SW480 (cell line): ENCODE results near the gene WT1.

Experiments used
- DNase-seq: peaks from one replicate; pipeline ENCODE4 v3.0.0-alpha.2; 2016; ENCODE audit warnings: low spot score

The WT1 gene

DNA sequence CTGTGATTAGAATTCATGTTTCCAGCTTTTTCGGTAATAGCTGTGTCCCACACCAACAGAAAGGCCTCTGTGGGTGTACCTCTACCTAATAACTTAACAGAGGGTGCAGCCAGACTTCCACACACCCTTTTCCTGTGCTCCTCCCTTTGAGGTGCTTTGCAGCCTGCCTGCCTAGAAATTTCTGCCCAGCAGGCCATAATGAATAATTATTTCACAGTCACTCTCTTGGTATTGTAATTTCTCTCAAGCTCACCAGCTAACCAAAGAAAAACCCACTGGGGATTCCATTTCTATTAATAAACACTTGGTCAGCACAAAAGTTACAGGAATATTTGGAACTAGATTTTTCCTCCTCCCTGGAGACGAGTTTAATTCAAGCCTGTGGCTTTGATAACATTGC is 13.3 kb downstream of the WT1 start:
- DNase-seq, result no peak

DNA sequence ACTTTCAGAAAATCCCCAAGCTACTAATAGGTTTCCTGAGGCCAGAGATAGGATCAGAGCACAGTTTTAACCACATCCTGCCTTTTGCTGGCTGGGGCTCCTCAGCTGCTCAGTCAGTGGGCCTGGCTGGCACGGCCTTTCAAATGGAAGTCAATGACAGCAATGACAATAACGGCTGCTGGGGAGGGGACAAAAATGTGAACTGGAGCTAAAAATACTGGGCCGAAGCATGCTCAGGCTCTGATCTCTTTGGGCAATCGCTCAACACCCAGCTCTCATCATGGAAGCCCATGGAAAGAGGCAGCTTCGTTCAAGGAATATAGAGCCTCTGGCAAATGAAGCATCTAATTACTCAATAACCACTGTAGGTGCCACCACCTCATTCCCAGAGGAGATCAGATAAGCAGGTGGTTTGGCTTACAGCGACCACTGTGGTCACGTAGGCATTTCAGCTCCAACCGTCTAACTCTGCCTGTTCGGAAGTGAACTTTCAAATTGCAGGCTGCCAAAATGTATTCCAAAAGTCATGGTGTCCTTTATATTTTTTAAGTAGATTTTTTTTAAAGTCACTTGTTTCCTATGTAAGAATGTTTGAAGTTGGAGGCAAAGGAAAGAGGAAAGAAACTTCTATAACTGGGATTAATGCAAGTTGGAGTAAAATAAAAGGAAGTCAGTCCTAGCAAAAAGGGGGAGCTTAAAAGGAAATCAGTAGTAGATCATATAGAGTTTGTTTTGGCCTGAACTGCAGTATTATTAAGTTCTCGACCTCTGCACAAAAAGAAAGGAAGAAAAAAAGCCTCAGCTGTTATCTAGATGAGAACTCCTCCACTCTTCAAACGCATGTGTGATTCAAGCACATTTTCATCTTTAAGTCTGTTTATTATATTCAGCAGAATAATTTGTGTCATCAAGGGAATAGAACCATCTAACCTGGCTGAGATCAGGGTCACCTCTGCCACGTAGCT is 14.1 kb downstream of the WT1 start:
- peak; percentile 88 for DNase-seq

DNA sequence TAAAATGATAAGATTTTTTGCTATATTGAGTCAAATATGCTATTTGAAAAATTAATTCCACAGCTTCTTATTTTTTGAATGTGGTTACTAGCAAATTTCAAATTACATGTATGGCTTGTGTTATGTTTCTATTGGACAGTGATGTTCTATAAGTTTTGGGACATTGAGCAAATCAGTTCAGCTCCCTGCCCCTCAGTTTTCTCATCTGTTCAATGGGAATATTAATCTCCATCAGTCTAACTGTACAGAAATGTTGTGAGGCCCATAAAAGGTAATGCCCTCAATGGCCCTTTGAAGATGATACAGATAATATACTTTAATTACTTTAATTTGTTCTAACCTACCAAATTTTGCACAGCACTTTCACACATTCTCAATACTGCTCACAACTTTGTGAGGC is 15.2 kb downstream of the WT1 start:
- DNase-seq, result no peak

DNA sequence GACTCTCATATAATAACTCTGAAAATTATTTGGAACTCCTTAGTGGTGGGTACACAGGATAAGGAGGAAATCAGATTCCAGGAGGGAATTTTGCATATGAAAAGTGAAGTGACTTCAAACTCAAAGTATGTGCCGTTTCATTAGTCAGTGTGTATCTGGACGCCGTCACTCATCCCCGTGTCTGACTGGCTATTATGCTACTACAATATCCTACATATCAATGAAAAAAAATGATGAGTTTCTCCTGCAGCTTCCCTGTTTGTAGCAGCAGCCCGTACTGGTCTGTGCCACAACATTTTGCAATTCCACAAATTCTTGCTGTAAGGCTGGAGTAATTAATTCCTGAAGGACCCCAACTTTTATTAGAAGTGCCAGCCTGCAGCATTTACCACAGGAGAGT is 16.5 kb downstream of the WT1 start:
- DNase-seq, result no peak

DNA sequence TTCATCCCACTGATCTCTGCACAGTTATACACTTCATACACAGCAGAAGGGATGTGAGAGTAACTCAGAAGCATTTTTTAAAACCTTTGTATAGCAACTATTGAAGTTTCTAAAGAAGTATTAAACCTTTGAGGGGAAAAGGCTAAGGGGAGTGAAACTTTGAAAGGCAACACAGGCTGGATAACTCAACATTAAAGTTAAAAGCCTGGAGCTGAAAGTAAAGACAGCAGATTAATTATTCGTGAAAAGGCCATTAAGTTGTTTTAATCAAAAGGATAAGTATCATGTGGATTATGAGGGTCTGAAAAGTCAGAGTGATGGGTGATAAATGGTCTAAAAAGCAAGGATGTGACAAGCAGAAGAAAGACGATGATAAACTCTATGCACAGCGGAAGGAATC is 17.5 kb downstream of the WT1 start:
- no peak for DNase-seq

DNA sequence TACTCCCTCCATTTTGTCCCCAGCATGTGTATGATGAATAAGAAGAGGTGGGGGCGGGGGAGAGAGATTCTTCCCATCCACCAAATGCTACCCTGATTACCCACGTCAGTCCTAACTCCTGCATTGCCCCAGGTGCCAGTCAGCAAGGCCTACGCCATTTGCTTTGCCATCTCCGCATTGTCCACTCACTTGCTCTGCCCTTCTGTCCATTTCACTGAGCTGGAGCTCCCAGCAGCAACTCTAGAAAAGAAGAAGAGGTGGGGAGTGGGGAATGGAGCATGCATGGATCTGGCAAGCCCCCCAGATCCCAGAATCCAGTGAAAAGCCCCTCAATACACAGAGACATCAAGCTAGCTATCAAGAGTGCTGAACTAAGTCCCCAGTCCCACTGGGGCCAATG is 19.0 kb downstream of the WT1 start:
- no peak for DNase-seq

DNA sequence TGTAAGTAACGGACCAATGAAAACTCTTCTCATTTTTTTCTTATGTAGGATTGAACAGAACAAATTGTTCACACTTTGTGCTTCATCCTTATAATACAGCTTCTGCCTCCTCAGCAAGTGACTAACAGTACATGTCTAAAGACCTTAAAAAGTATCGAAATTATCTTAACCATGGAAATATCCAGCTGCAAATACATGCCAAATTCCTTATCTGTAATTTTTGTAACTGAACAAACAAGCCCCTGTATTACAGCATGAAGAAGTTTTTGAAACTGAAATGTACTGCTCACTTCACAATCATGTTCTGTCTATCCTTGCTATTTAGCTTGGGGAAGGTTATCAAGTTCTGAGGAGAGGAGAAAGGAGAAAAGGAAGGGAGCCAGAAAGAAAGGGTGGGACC is 20.4 kb downstream of the WT1 start:
- DNase-seq, result no peak

DNA sequence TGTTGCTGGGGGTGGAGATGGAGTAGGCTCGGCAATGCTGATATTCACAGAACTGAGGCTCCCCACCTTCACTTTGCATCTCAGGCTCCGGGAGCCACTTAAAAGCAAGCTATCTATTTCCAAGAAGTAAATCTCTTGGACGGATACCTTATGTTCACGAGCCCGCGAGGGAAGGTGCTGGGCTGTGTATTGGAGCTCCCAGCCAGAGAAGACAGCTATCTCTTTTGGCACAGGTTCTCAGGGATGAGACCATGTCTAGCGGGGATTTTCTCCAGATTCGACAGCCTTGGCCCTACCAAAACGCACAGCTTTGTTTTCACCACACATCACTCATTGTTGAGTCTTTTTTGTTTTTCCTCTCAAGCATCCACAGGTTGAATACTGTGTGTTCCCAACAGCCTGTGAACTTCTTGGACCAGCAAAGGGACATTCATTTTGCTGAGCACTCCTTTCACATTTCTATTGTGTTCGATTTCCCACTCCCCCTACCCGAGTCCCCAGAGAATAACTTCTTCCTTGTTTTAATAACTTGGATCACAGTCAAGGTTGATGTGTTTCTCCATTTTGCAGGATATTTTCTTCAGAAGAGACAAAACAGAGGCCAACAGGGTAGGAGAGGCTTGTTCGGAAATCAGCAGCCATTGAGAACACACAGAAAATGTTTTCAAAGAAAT is 23.3 kb downstream of the WT1 start:
- no peak for DNase-seq

DNA sequence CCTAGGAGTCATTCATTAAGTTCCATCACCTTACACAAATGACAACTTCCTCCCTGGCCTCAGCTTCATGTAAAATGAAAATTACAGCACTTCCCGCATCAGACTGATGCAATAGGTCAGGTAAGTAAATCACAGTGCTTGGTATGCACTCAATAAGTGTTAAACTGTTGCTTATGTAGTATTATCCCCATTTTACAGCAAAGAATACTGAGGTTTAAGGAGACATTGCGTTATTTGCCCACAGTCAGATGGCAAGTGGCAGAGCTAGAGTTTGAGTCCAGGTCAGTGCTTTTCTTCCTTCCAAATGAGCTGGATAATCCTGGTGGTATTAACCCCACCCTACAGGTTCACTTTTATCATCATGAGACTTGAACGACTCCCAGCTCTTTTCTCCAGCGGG is 29.7 kb downstream of the WT1 start:
- no peak for DNase-seq

DNA sequence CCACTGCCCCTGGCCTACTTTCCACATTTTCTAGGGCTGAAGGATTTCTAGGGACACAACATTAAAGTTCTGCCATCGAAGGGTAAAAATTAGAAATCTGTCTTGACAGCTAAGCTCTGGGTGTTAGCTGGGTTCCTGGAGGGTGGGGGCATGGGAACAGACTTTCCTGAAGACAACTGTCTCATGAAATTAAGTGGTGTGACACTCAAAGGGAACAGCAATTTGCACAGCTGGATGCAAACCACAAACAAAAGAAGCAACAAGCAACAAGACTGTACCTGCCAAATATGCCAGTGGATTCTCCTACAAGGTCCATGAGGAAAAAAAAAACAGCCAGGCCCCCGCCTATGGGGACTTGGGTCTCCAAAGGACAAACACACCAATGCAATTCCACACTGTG is 32.5 kb downstream of the WT1 start:
- no peak for DNase-seq

DNA sequence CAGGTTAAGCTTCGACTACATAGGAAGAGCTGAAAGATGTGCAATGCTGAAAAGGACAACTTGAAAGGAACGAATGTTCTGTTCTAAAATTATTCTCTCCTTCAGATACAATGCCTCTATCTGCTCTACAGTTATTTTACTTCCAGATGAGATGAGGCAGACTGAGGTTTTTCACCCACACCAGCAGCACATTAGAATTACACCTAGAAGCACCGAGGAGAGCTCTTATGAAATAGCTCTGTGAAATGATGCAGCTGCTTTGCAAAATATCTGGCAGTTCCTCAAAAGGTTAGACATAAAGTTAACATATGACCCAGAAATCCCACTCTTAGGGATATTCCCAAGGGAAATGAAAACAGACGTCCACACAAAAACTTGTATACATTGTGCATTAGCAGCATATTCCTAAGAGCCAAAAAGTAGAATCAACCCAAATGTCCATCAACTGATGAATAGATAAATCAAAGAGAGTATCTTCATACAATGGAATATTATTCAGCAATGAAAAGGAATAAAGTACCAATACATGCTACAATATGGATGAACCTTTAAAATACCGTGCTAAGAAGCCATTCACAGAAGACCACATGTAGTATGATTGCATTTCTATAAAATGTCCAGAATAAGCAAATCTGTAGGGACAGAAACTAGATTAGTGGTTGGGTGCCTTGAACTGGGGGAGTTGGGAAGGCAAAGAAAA is 34.5 kb downstream of the WT1 start:
- DNase-seq, result no peak

DNA sequence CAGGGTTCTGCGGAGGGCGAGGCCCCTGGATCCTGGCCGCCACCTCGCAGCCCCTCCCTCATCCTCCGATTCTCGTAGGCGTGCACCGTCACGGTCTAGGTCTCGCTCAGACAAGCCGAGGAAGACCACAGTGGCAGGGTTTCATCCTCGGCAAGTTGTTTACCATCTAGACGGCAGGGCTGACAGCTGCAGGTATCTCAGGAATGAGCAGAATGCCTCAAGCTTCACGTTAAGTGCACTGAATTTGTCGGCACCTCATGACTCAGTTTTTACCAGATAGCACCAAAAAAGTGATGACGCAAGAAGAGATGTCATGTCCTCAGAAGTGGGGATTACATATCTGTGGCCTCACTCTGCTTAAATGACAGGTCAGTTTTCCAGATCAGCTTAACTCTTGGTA is 35.1 kb downstream of the WT1 start:
- DNase-seq, result no peak

DNA sequence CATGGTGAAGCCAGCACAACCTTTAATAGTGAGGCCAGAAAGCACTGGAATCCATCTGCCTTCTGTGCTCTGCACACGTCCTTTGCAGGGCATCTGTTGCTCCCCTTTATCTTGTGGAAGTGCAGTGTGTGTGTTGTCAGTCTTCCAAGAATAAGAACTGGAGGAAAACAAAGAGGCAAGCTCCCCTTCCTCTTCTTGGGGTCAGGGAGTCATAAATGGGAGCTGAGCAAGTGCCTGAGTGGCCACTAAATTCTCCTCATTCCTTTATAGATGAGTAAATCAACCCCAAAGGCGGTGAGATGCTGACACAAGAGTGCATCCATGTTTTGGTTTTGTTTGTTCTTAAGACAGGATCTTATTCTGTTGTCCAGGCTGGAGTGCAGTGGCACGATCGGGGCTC is 38.3 kb downstream of the WT1 start:
- DNase-seq, result no peak

DNA sequence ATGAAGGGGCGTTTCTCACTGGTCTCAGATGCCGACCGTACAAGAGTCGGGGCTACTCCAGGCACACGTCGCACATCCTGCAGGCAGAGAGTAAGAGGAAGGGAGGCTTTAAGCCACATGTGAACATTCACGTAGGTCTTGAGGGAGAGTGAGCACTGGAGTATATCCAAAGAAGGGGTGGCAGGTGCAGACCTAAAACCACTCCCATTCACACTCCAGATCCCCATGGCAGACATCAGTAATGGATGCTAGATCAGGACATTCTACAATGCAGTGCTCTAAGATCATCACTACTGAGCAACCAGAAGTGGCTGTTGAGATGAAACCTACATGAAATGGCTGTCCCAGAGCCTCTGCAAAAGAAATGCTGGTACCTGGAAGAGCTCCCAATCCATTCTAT is 39.0 kb downstream of the WT1 start:
- DNase-seq, result no peak

DNA sequence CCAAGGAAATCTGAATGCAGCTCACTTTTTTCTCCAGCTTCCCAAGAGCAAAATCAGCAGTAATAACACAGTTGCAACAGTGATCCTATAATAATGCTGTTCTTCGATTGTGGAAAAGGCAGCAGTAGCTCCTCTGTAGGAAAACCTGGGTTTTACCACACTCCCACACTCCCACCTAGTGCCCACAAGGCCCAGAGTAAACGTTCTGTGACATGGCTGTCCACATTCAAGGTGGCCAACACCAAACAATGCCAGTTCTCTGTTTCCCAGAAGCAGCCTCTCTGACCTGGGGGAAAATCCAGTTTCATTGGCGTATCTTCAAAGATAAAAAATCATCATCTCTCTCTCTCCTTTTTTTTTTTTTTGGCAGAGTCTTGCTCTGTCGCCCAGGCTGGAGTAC is 40.2 kb downstream of the WT1 start:
- DNase-seq, result no peak

DNA sequence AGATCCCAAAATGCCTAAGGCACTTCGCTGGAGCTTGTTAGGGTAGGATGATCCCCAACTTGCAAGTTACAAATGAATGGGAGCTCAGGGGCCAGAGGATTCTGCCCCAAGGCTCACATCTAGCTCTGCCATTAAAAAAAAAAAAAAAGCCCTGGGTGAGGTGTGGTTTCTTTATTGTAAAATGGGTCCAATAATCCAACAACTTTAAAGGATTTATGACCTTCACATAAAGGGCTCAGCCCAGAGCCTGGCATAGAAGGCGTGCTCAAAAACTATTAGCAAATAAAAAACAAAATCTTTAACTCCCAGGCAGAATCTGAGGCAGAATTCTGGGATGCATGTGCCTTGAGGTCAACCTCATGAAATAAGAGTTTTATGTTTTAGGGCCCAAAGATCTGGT is 42.5 kb downstream of the WT1 start:
- DNase-seq, result no peak

DNA sequence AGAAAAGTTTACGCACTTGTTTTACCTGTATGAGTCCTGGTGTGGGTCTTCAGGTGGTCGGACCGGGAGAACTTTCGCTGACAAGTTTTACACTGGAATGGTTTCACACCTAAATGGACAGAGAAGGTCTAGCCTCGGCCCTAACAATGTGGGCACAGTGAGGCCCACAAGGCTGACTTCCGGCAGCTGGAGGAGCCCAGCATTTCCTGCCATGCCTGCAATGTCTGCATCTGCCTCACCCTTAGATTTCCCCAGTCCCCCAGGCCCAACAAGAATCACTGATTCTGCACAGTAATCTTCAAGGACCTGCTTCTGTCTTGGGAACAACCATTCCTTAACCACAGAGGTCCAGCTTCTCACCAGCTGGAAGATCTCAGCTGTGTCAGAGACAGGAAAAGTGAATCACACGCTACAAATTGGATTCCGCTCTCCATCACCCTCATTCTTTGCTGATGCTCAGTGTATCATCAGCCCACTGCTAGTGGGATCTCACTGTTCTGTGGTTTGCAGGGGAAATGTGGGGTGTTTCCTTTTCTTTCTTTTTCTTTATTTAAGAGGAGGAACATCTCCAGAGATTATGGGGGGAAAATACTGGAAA is 43.3 kb downstream of the WT1 start:
- no peak for DNase-seq

DNA sequence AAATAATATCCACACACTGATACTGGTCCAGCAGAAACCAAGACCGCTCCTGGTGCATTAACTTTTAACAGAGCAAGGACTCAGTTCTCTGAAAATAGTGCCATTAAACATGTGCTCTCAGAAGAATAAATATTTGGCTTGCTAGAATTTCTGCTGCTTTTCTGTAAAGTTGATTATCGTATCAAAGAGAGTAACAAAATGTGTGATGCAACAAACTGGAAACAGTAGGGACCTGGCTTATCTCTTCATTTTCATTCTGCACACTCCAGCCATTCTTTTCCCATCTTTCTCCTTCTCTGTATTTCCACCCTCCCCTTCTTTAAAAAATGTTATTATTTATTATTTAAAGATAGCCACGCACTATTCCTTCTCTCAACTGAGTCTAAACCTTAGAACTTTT is 43.9 kb downstream of the WT1 start:
- no peak for DNase-seq

DNA sequence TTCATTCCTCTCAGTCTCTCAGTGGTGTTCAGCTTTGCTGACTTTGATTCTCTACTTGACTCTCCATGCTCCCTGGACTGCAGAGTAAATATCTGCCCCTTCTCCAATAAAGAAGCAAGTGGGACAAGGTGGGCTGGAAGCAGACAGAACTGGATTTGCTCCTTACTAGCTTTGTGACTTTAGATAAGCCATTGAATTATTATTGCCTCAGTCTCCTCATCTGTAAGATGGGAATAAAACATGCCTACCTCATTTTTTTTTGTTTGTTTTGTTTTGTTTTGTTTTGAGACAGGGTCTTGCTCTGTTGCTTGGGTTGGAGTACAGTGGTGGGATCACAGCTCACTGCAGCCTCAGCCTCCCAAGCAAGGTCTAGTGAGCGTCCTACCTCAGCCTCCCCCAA is 44.6 kb downstream of the WT1 start:
- no peak for DNase-seq

DNA sequence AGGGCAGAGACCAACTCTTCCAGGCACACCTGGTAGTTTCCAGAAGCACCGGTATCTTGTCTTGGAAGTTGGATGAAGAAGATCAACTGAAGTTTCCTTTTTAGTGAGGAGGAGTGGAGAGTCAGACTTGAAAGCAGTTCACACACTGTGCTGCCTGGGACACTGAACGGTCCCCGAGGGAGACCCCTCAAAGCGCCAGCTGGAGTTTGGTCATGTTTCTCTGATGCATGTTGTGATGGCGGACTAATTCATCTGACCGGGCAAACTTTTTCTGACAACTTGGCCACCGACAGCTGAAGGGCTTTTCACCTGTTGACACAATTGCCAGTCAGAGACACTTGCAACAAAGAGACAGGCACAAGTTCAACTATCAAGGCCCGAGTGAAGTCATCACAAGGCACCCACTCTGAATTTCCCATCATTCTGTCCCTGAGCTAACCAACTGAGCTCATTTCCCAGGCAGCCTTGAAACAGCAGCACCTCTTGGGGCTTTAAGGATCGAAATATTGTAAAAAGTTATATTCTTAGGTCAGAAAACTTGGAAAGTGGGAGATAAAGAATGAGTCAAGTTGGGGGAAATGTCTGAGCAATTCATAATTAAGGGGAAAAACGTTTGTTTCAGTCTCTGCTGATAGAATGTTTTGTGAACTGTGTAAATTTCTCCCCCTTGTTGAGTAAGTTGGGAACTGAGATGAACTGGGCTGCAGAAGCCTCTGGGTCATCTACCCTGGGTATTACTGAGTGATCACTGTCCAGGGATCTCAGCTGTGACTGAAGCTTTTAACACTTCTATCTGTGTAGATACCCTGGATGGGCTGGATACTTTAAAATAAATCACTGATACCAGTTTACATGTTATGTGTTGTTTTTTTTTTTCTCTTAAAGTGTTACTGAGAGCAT is 46.2 kb downstream of the WT1 start:
- DNase-seq, result no peak

DNA sequence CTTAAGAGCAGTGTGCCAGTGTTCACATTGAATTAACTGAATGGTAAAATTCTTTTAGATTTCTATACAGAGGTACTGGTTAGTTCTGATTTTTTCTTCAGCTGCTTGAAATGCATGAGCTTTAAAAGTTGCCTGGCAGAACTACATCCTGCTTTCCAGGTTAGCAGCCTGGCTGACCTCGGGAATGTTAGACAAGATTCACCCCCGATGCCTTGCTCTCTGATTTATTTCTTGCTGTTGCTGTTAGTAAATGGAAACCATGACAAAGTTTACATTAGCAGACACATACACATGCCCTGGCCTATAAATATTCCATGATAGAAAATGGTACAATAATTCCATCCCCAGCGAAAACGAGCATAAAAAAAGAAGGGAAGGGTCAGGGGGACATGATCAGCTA is 47.0 kb downstream of the WT1 start:
- no peak for DNase-seq

DNA sequence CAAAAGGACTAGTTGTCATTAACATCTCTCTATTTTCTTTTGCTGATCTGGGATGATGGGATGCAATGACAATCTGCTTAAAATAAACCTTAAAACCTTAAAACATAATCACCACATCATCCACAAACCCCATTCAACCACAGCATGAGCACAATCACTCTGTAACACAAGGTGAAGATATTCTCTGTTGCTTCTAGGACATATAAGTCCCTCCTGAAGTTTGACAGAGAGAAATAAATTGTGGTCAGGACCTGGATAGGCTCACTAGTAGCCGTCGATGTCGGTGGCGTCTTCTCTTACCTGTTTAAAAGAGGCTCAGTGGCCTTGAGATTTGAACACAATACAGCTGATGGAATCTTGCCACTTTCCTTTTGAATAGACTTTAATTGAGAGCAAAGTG is 47.9 kb downstream of the WT1 start:
- DNase-seq, result no peak
